ENCODE measurements around the gene P2RX6.
"Not testable (repeated sequence)": the region's sequence is repeated elsewhere in the genome, so short reads cannot be mapped to it uniquely, and the experiment has no call there.

DNA sequence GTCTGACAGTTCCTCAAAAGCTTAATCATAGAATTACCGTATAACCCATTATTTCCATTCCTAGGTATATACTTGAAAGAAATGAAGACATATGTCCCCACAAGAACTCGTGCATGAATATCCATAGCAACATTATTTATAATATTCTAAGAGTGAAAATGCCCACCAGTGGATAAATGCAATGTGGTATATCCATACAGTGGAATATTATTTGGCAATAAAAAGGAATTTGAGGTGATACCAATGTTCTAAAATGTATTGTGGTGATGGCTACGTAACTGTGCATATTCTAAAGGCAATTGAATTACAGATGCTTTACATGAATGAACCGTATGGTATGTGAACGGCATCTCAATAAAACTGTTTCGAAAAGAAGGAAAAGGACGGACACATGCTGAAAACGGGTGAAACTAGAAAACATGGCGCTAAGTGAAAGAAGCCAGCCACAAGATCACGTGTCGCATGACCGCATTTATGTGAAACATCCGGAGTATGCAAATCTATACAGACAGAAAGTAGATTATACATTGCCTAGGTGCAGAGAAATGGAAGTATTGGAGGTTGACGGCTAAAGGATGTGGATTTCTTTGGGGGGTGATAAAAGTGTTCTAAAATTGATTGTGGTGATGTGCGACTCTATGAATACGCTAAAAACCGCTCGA lies 46.8 kb downstream of the P2RX6 start:
- TF ChIP-seq CTCF (IDR thresholded peaks at IDR 0.05; ENCODE audit: poor library complexity); EZH2phosphoT487 (IDR thresholded peaks at IDR 0.05; ENCODE audit: low read depth, severe bottlenecking, unreplicated experiment): not testable (repeated sequence)

Data from hepatocyte (in vitro differentiated cells).